IMR-90 (cell line): ENCODE measurements around the gene GCLC. TPM values are rescaled to one million over a fixed set of nuclear protein-coding genes. Genes with fewer than 3 reads are reported as not detected.

Experiments
- ATAC-seq: fragments of 200-7000 bp; cut with Tn5 transposase; 2 replicates; pipeline ENCODE4 v1.9.1; 2020; ENCODE audit warnings: low read depth, mild to moderate bottlenecking, moderate library complexity
- BruUV-seq: library from RNA; stranded (reverse); fragments of 400-500 nt; replicated peaks from 2 replicates; lab custom pipeline; 2021; lab: Mats Ljungman, UMichigan
- CTCF ChIA-PET: fragments of 300-600 bp; formaldehyde crosslinking; extraction: SDS; loops from one replicate; lab custom pipeline; 2021; ENCODE audit warnings: antibody characterized with exemption; lab: Yijun Ruan, JAX
- POLR2A ChIA-PET: fragments of 300-600 bp; sonication (Branson Sonifier 250); formaldehyde crosslinking; loops from one replicate; lab custom pipeline; 2022; ENCODE audit warnings: antibody characterized with exemption; ENCODE audit not compliant: unreplicated experiment; lab: Charles Lee
- DNase-seq: peaks from one replicate; pipeline ENCODE4 v3.0.0; 2013
- H2AFZ ChIP-seq: replicated peaks from 2 replicates; pipeline ENCODE3; 2013; ENCODE audit warnings: low read length, mild to moderate bottlenecking; ENCODE audit not compliant: poor library complexity
- H2AK5ac ChIP-seq: 2 replicates; pipeline ENCODE4 v1.6.1; 2013; ENCODE audit warnings: low read depth, low read length, inconsistent platforms
- H2AK9ac ChIP-seq: replicated peaks from 2 replicates; pipeline ENCODE3; 2013; ENCODE audit warnings: mild to moderate bottlenecking, low read depth, low read length, moderate library complexity; ENCODE audit not compliant: poor library complexity
- H2BK120ac ChIP-seq: 2 replicates; pipeline ENCODE4 v1.6.1; 2013; ENCODE audit warnings: low read depth, low read length, inconsistent platforms
- H2BK15ac ChIP-seq: 3 replicates; pipeline ENCODE4 v1.6.1; 2013; ENCODE audit warnings: low read depth, low read length, inconsistent platforms
- H2BK20ac ChIP-seq: 2 replicates; pipeline ENCODE4 v1.6.1; 2013; ENCODE audit warnings: low read depth, mild to moderate bottlenecking, inconsistent platforms, low read length, moderate library complexity
- H2BK5ac ChIP-seq: 2 replicates; pipeline ENCODE4 v1.6.1; 2013; ENCODE audit warnings: mild to moderate bottlenecking, low read depth, low read length, inconsistent platforms; ENCODE audit not compliant: poor library complexity, severe bottlenecking
- H3K14ac ChIP-seq: replicated peaks from 2 replicates; pipeline ENCODE4 v1.6.1; 2013; ENCODE audit warnings: low read depth, low read length, inconsistent platforms
- H3K18ac ChIP-seq: 2 replicates; pipeline ENCODE4 v1.6.1; 2013; ENCODE audit warnings: low read depth, low read length, control low read depth
- H3K23ac ChIP-seq: 2 replicates; pipeline ENCODE4 v1.6.1; 2013; ENCODE audit warnings: low read depth, low read length, inconsistent platforms
- H3K27ac ChIP-seq: 2 replicates; pipeline ENCODE4 v1.5.1; 2013; ENCODE audit warnings: mild to moderate bottlenecking, control low read depth, low read length; ENCODE audit not compliant: insufficient read depth
- H3K27me3 ChIP-seq: 2 replicates; pipeline ENCODE4 v1.6.1; 2013; ENCODE audit warnings: low read length; ENCODE audit not compliant: control insufficient read depth, insufficient read depth
- H3K36me3 ChIP-seq: 2 replicates; pipeline ENCODE4 v1.6.1; 2013; ENCODE audit warnings: low read length, mixed read lengths; ENCODE audit not compliant: control insufficient read depth, insufficient read depth
- H3K4ac ChIP-seq: 2 replicates; pipeline ENCODE4 v1.6.1; 2013; ENCODE audit warnings: low read depth, low read length, inconsistent platforms
- H3K4me1 ChIP-seq: 2 replicates; pipeline ENCODE4 v1.6.1; 2013; ENCODE audit warnings: low read length, mixed read lengths; ENCODE audit not compliant: control insufficient read depth, insufficient read depth
- H3K4me2 ChIP-seq: 2 replicates; pipeline ENCODE4 v1.6.1; 2013; ENCODE audit warnings: low read depth, mild to moderate bottlenecking, control low read depth, low read length, moderate library complexity
- H3K4me3 ChIP-seq: 2 replicates; pipeline ENCODE4 v1.5.1; 2013; ENCODE audit warnings: low read depth, mild to moderate bottlenecking, control low read depth, low read length, moderate library complexity; ENCODE audit not compliant: insufficient read depth
- H3K56ac ChIP-seq: 2 replicates; pipeline ENCODE4 v1.6.1; 2013; ENCODE audit warnings: low read length, inconsistent platforms; ENCODE audit not compliant: insufficient read depth; ENCODE audit errors: extremely low read depth
- H3K79me1 ChIP-seq, 2 experiments: 2 replicates each; pipeline ENCODE4 v1.6.1; 2013; ENCODE audit warnings: low read length in 2 of 2, inconsistent platforms in 1 of 2, low read depth in 1 of 2
- H3K9ac ChIP-seq: 2 replicates; pipeline ENCODE4 v1.6.1; 2013; ENCODE audit warnings: low read depth, low read length, control low read depth
- H3K9me1 ChIP-seq: 2 replicates; pipeline ENCODE4 v1.6.1; 2013; ENCODE audit warnings: low read length, inconsistent platforms; ENCODE audit not compliant: insufficient read depth
- H3K9me3 ChIP-seq: 2 replicates; pipeline ENCODE4 v1.6.1; 2013; ENCODE audit warnings: low read length; ENCODE audit not compliant: control insufficient read depth, insufficient read depth
- H4K20me1 ChIP-seq: 2 replicates; pipeline ENCODE4 v1.6.1; 2013; ENCODE audit warnings: low read length, inconsistent platforms; ENCODE audit not compliant: insufficient read depth
- H4K5ac ChIP-seq: 2 replicates; pipeline ENCODE4 v1.6.1; 2013; ENCODE audit warnings: mild to moderate bottlenecking, low read depth, low read length, control low read depth
- H4K8ac ChIP-seq, 2 experiments: 2 replicates each; pipeline ENCODE4 v1.6.1; 2013; ENCODE audit warnings: low read depth in 2 of 2, low read length in 2 of 2, control low read depth in 1 of 2, inconsistent platforms in 1 of 2
- H4K91ac ChIP-seq: 2 replicates; pipeline ENCODE4 v1.6.1; 2013; ENCODE audit warnings: low read depth, low read length, inconsistent platforms; ENCODE audit not compliant: insufficient read depth
- CEBPB ChIP-seq: IDR thresholded peaks from 2 replicates; pipeline ENCODE4 v1.6.1; 2012; ENCODE audit warnings: low read depth, low read length, improper control_type of control experiment
- CTCF ChIP-seq: conservative IDR thresholded peaks from 2 replicates; pipeline ENCODE4 v1.5.1; 2012; ENCODE audit warnings: mild to moderate bottlenecking, low read depth, low read length, improper control_type of control experiment
- RAD21 ChIP-seq: IDR thresholded peaks from 2 replicates; pipeline ENCODE4 v1.6.1; 2012; ENCODE audit warnings: low read length, improper control_type of control experiment
- SMC3 ChIP-seq: fragments of 150-350 bp; IDR thresholded peaks from 2 replicates; pipeline ENCODE4 v1.6.1; 2016; ENCODE audit warnings: low read depth, mild to moderate bottlenecking, antibody characterized with exemption, low read length, moderate library complexity
- WGBS, 2 experiments: methylation state at CpG; one replicate each; pipeline versions ENCODE4 v1.1.5 to v1.1.7; 2013; ENCODE audit warnings: missing lambda C conversion rate in 2 of 2; ENCODE audit not compliant: insufficient read length in 1 of 2; ENCODE audit errors: extremely low coverage in 2 of 2; 5-methylcytosine and 5-hydroxymethylcytosine counted together
- dilution Hi-C: fragments of 300-500 bp; cut with HindIII; formaldehyde crosslinking; loops from one replicate; pipeline ENCODE4 v1.14.3; 2018; ENCODE audit warnings: low sequenced_read_pairs; ENCODE audit not compliant: unreplicated experiment
- in situ Hi-C: fragments of 300-500 bp; cut with MboI; formaldehyde crosslinking; loops from 3 replicates; pipeline ENCODE4 v1.14.3; 2019; ENCODE audit warnings: low sequenced_read_pairs, inconsistent platforms, mixed read lengths
- intact Hi-C: fragments of 100-400 bp; cut with micrococcal nuclease; formaldehyde crosslinking; loops from 2 replicates; pipeline ENCODE4 v1.10.0; 2022
- polyA plus RNA-seq, 3 experiments: library from polyadenylated mRNA; depleted of rRNA; stranded (reverse); fragments of >200 nt; gene quantifications; 2 replicates each; pipeline ENCODE4 v1.2.3, GENCODE V29; 2012; ENCODE audit warnings: low replicate concordance in 1 of 3
- total RNA-seq: library from RNA; depleted of rRNA; stranded (reverse); fragments of >200 nt; gene quantifications from 2 replicates; pipeline ENCODE4 v1.2.3, GENCODE V29; 2012

Gene GCLC
- total and polyA plus RNA-seq, 2 of the 4 experiments (the other 2 are of a cell fraction), result 14.2 to 24.2 TPM

GRCh38 chr6:53484476-53485280 is 60.2 kb downstream of the GCLC start:
- Histone ChIP-seq H3K4me3 (no peak overlapping the region), H2BK20ac (no peak overlapping the region), H3K9me3 (no peaks in the 10 kb centered on the region), H4K5ac (no peak overlapping the region), H3K27me3 (peaks cover 17% of the 10 kb centered on the region), H3K4me1 (no peaks in the 10 kb centered on the region), H3K56ac (no peak overlapping the region), H3K9me1 (no peaks in the 10 kb centered on the region), H2BK120ac (no peak overlapping the region), H3K14ac (no peak overlapping the region), H2BK15ac (no peak overlapping the region), H3K18ac (no peak overlapping the region), H3K4me2 (no peak overlapping the region), H3K23ac (no peak overlapping the region), H4K20me1 (no peaks in the 10 kb centered on the region), H2AK5ac (no peak overlapping the region), H2AFZ (no peak overlapping the region), H3K79me1 (no peaks in the 10 kb centered on the region), H3K27ac (no peak overlapping the region), H3K36me3 (no peaks in the 10 kb centered on the region), H4K8ac (no peak overlapping the region), H3K9ac (no peak overlapping the region), H3K4ac (no peak overlapping the region), H4K91ac (no peak overlapping the region), H2AK9ac (no peak overlapping the region), H2BK5ac (no peak overlapping the region)
- dilution Hi-C loops, result no loop called here
- ATAC-seq, result peak; percentile 88
- ChIA-PET CTCF (interaction anchor here (0.6 to 1.4 kb wide), 11 partner anchors 9 to 696 kb away, joined by 3 to 7 read pairs (median 3); no protein-coding TSS in a partner anchor), POLR2A (no interaction called here)
- WGBS, 2 experiments, result no CpG with 5 or more reads among the region's 9 CpGs
- intact Hi-C loops, result loop anchor here (1.0 to 10.0 kb wide), 6 partner anchors 47 to 1080 kb away; partner anchors contain the start of genes ELOVL5 and GSTA4
- in situ Hi-C loops, result loop anchor here (5.0 kb wide), 1 partner anchor 312 kb away; no protein-coding TSS in a partner anchor
- TF ChIP-seq CEBPB (no peak), SMC3 (peak; percentile 95), RAD21 (peak; percentile 97), CTCF (peak; percentile 99)
- peak; percentile 75 for DNase-seq
- no TSS peak for BruUV-seq
